Measurements from ENCODE around the gene SLC10A1. TPM values are rescaled to one million over a fixed set of nuclear protein-coding genes. Genes with fewer than 3 reads are reported as not detected.

SLC10A1 gene
- total RNA-seq, 1 donor from 2014 or later, result 117 TPM

- ATAC-seq (peak; percentile 92), DNase-seq (ENCODE audit: low spot score) (peak; percentile 83)
Observed at GRCh38 chr14:69726761-69727511, 70.1 kb downstream of the SLC10A1 start.

Other genes starting within 250 kb of the SLC10A1 start
- gene CCDC177, start 222.4 kb downstream of the SLC10A1 start, total RNA-seq, result 0.08 TPM
- gene SUSD6, start 185.6 kb downstream of the SLC10A1 start, total RNA-seq, result 14.8 TPM
- 160 TPM for gene SRSF5, start 30.1 kb downstream of the SLC10A1 start, total RNA-seq
- gene SMOC1, start 82.2 kb upstream of the SLC10A1 start, total RNA-seq, result 75.6 TPM

Measured in left lobe of liver (tissue), 2 donors.